Measurements from ENCODE around the gene DSE.

GRCh38 chr6:116447052-116447451 is 76.3 kb downstream of the DSE start:
- no peak for TF ChIP-seq FOXM1 (IDR thresholded peaks at IDR 0.05; ENCODE audit: borderline replicate concordance)
- no peak for TF ChIP-seq NFRKB (IDR thresholded peaks at IDR 0.05)
- TF ChIP-seq ARNT (IDR thresholded peaks at IDR 0.05) = no peak
- TF ChIP-seq L3MBTL2 (conservative IDR thresholded peaks at IDR 0.05) = no peak
- no peak for TF ChIP-seq FOXK2 (IDR thresholded peaks at IDR 0.05)
